SHP77 (cell line): ENCODE data around the gene TWIST2.

Experiments used
- DNase-seq, 2 experiments: peaks; one replicate each; lab custom pipeline; 2025; lab: John Stamatoyannopoulos, UW

Gene TWIST2

DNA sequence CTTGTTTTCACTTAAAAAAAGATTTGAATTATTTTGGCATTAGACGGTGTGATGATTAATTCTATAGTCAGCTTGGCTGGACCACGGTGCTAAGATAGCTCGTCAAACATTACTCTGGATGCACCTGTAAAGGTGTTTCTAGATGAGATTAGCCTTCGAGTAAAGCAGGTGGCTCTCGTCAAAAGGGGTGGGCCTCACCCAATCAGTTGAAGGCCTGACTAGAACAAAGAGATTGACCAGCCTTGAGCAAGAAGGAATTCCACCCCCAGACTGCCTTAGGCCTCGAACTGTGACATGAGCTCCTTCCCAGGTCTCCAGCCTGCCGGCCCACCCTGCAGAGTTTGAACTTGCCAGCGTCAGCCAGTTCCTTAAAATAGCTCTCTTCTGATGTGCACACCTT, 73.4 kb downstream of the TWIST2 start:
- DNase-seq, result no peak

GRCh38 chr2:238921681-238922319, 73.9 kb downstream of the TWIST2 start:
- no peak for DNase-seq

- no peak for DNase-seq
Observed at GRCh38 chr2:238922435-238922834, 74.5 kb downstream of the TWIST2 start.

DNA sequence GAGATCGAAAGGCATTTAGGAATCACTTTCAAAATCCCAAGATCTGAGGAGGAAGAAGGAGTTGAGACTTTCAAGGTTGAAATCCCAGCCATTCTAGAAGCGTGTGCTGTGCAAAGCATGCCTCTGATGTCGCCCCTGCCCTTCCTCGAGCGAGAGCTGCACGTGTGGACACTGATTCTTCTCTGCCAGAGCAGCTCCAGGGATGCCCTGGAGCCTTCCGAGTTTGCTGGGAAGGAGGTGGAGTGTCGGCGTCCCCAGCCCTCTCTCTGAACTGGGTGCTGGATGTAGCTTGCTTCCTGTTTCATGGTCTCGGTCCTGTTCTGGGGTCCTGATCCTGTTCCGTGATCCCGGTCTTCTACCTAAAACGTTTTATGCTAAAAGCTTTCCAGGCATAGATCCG, 76.1 kb downstream of the TWIST2 start:
- no peak for DNase-seq

- DNase-seq, result peak in 1 of 2 experiments; percentile 25
Observed at GRCh38 chr2:238924796-238925195, 76.9 kb downstream of the TWIST2 start.

DNA sequence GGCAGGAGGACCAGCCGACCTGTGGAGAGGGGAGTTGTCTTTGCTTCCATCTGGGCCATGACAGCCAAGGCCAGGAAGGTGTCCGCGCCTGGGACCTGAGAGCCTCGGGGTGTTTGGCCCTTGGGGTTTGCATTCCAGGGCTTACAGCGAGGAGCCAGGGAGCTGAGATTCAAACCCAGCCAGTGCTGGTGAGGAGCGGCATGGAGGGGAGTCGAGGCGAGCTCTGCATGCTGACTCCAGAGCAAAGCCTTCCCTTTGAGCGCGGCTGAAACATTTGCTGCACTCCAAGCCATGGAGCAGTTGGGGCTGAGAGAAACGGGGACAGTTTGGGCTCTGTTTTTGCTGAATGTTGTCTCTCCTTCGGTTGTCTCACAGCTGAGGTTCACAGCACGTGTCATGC, 77.4 kb downstream of the TWIST2 start:
- DNase-seq, result no peak

DNA sequence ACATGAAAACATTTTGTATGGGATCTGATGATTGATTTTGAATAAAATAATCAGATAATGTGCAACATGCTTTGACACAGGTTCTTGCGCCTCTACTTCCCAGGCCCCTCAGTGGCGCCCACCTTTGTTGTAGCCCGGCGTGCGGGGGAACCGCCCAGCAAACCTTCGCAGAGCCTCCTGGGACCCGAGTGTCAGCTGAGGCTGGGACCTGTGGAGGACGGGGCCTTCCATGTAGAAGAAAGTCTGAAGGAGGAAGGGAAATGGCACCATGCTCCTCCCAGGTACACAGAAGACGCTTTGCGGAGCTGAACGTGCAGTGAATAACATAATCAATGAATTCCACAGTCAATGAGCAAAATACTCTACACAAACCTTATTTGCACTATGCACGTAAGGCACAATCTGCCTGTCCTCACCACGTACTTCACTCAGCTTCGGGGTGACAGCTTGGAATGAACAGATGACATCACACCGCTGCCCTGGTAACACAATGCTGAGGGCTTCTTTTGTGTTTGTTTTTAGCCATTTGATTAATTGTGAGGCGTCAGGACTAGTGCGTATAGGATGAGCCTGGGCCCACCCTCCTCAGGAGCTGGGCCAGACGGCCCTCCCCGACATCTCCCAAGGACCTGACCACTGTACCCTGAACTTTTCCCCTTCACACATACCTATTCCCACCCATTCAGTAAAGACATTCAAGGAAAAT, 78.1 kb downstream of the TWIST2 start:
- no peak for DNase-seq

DNA sequence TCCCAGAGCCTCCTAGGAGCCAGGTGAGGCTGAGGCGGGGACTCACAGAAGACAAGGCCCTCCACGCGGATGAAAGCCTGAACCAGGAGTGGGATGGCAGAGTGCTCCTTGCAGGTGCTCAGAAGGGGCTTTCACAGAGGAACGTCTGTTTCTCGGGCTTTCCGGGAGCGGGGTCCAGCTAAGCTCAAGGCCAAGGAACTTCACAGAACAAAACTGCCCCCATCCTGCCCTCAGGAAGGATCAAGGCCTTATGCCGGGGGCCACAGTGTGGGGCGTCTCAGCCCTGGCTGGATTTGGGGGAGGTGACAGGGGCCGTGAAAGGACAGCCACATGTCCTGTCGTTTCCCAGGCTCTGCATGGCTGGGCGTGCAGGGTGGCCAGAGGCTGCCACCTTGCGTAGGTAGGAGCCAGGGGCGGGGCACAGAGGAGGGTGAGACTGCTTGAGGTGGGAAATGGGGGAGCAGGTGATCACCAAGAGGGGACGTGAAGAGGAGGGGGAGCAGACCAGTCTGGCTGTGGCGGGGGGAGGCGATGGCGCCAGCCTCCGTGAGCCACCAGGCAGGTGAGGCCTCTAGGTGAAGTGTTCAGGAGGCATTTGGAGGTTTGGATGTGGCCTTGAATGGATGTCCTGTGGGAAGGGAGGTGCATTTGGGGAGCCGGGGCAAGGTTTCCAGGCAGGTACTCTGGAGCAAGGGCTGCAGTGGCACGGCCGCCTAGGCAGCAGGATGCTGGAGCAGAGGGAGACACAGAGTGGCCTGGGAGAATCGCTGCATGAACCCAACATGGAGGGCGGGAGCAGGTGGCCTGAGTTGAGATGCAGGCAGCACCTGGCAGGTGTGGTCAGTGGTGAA, 79.1 kb downstream of the TWIST2 start:
- DNase-seq, result no peak

DNA sequence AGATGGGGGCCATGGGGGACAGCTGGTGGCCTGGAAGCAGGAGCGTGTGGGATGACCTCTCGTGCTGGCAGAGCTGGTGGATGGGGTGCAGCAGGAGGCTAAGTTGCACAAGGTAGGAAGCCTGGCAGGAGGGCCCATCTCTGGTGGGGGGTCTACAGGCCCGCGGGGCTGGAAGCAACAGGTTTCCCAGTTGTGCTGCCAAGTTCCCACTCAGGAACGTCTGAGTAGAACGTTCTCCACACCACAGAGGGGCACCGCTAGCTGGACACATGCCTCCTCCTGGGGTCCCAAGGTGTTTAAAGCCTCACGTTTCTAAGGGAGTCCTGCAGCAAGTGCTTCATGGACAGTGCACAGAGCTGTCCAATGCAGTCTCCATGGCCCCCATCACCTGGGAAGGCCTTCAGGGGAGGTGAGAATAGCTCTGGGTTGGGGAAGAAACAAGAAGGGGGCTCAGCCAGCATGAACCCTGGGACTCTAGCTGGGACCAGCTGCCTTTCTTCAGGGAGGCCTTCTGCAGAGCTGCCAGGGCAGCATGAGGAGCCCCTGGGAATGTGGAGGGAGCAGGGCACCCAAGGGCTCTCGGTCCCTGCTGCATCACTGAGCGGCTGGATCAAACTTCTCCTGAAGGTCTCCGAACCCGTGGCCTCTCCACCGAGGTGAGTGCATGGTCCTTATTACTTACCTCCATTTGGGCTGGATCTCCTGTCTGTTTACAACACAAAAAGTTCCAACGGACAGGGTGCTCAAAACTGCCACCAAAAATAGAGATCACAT, 80.0 kb downstream of the TWIST2 start:
- DNase-seq, result no peak

GRCh38 chr2:238928520-238929241, 80.8 kb downstream of the TWIST2 start:
- DNase-seq, result no peak

DNA sequence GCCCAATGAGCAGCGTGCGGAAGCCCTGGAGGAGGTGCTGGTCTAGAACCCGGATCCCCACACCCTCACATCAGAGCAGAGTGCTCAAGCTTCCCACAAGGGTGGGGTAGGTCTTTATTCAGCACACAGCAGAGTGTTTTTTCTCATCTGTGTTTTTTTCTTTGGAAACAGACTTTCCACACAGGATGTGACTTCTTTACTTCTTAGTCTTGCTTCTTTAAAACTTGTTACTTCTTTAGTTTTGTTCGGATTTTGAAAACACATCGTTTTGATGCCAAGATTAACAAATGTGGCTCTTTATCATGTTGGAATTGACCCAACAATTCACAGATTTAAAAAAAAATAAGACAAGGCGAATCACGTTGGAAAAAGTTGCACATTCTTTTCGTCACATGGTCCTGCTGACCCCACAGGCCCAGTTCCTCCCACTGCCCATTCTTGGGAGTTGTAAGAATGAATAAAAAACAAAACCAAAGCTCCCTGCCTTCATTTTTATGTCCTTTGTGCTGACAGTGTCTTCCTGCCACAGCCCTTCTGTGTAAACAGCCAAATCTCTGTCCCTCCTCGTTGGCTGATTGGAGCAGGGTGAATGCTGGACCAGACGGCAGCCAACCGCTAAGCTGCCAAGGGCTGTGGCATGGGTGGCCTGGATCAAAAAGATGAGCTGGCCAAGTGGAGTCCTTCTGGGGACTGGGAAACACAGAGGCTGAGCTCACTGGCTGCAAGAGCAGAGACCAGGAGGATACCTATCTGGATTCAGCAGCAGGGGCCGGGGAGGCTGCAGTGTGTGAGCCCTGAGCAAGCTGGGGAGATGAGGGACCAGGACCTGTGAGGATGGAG, 81.6 kb downstream of the TWIST2 start:
- no peak for DNase-seq

DNA sequence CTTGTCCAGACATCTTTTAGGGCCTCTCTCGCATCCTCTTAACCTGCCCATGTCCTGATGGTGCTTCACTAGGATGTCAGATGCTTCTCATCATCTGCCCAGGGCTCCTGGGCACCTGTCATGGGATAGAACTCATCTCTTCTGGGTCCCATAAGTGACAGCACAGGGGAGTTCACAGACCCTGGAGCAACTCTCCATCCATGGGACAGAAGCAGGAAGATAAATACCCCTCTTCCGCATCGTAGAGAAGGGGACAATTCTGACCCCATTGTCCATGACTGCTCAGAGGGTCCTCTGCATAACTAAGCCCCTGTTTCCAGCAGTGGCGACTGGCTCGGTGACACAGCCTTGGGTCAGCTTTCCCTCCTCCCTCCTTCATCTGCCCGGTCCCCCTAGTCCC, 82.3 kb downstream of the TWIST2 start:
- DNase-seq, result no peak

- no peak for DNase-seq
Observed at GRCh38 chr2:238936162-238937052, 88.5 kb downstream of the TWIST2 start.

DNA sequence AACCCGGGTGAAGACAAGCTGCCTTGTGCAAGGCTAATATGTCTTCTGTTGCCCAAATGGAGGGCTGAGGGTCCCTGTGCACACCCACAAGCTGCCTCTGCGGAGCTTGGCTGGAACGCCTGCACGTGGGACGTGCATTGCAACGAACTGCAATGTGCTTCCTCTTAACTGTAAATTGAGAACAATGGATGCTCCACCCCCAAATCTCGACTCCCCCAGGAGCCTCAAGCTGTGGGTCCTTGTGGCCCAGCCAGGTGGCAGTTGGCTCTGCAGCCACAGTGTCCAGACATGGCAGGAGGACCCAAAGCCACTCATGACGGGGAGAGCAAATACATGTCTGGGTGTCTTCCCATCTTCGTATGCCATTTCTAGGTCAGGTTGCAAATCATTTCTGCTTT, 90.1 kb downstream of the TWIST2 start:
- no peak for DNase-seq

- no peak for DNase-seq
Observed at GRCh38 chr2:238938401-238939055, 90.6 kb downstream of the TWIST2 start.

- DNase-seq, result no peak
Observed at GRCh38 chr2:238939074-238939473, 91.2 kb downstream of the TWIST2 start.

DNA sequence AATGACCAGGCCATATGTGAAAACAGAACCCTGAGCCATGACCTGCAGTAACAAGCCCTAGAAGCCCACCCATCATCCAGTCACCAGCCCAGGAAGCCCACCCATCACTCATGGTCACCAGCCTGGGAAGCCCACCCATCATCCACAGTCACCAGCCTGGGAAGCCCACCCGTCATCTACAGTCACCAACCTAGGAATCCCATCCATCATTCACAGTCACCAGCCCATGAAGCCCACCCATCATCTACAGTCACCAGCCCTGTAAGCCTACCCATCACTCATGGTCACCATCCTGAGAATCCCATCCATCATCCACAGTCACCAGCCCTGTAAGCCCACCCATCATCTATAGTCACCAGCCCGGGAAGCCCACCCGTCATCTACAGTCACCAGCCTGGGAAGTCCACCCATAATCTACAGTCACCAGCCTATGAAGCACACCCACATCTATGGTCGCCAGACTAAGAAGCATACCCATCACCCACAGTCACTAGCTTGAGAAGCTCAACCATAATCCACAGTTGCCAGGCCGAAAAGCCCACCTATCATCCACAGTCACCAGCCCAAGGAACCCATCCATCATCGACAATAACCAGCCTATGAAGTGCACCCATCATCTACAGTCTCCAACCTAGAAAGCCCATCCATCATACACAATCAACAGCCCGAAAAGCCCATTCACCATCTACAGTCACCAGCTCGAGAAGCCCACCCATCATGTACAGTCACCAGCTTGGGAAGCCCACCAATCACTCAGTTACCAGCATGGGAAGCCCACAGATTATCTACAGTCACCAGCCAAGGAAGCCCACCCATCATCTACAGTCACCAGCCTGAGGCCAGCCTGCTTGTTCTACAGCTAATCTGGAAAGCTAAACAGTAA, 91.9 kb downstream of the TWIST2 start:
- no peak for DNase-seq

- no peak for DNase-seq
Observed at GRCh38 chr2:238940806-238941205, 92.9 kb downstream of the TWIST2 start.
